ENCODE data around the gene AKNA. TPM values are rescaled to one million over a fixed set of nuclear protein-coding genes. Genes with fewer than 3 reads are reported as not detected.
"Not testable (repeated sequence)": the region's sequence is repeated elsewhere in the genome, so short reads cannot be mapped to it uniquely, and the experiment has no call there.

The AKNA gene
- polyA plus RNA-seq, 1 donor from 2014 or later = 1.2 TPM

- not testable (repeated sequence) for H3F3A ChIP-seq (ENCODE audit: insufficient read depth, low read length, poor library complexity, severe bottlenecking); H2AFZ ChIP-seq (ENCODE audit: low read depth, low read length); H3K36me3 ChIP-seq (ENCODE audit: insufficient read depth, low read length); H4K20me1 ChIP-seq (ENCODE audit: insufficient read depth); H3K79me2 ChIP-seq (replicated peaks; ENCODE audit: insufficient read depth, low read length); H3K4me2 ChIP-seq (ENCODE audit: low read length); H3K27me3 ChIP-seq (ENCODE audit: insufficient read depth, low read depth, low read length); H3K9ac ChIP-seq (ENCODE audit: low read length); H3K4me3 ChIP-seq (ENCODE audit: low read length); H3K9me3 ChIP-seq (ENCODE audit: low read length); H3K9me2 ChIP-seq (ENCODE audit: insufficient read depth, low read length); H3K27ac ChIP-seq (ENCODE audit: low read length)
These were observed 58.7 kb downstream of the AKNA start for GRCh38 chr9:114328937-114329624.

GRCh38 chr9:114328357-114328820 is 59.4 kb downstream of the AKNA start:
- not testable (repeated sequence) for H4K20me1 ChIP-seq (ENCODE audit: insufficient read depth); H3K9me3 ChIP-seq (ENCODE audit: low read length); H3K9ac ChIP-seq (ENCODE audit: low read length); H3F3A ChIP-seq (ENCODE audit: insufficient read depth, low read length, poor library complexity, severe bottlenecking); H3K27ac ChIP-seq (ENCODE audit: low read length); H3K4me3 ChIP-seq (ENCODE audit: low read length); H3K79me2 ChIP-seq (replicated peaks; ENCODE audit: insufficient read depth, low read length); H2AFZ ChIP-seq (ENCODE audit: low read depth, low read length); H3K4me2 ChIP-seq (ENCODE audit: low read length); H3K9me2 ChIP-seq (ENCODE audit: insufficient read depth, low read length); H3K27me3 ChIP-seq (ENCODE audit: insufficient read depth, low read depth, low read length); H3K36me3 ChIP-seq (ENCODE audit: insufficient read depth, low read length)

GRCh38 chr9:114327749-114328148 is 60.0 kb downstream of the AKNA start:
- Histone ChIP-seq H2AFZ (ENCODE audit: low read depth, low read length) (no peak overlapping the region), H3K36me3 (ENCODE audit: insufficient read depth, low read length) (no peaks in the 10 kb centered on the region), H3K9me2 (ENCODE audit: insufficient read depth, low read length) (no peaks in the 10 kb centered on the region), H3K27me3 (ENCODE audit: insufficient read depth, low read depth, low read length) (no peaks in the 10 kb centered on the region), H3K9me3 (ENCODE audit: low read length) (no peaks in the 10 kb centered on the region), H3F3A (ENCODE audit: insufficient read depth, low read length, poor library complexity, severe bottlenecking) (no peaks in the 10 kb centered on the region), H3K9ac (ENCODE audit: low read length) (no peak overlapping the region), H3K4me2 (ENCODE audit: low read length) (no peak overlapping the region), H3K79me2 (replicated peaks; ENCODE audit: insufficient read depth, low read length) (no peaks in the 10 kb centered on the region), H3K27ac (ENCODE audit: low read length) (no peak overlapping the region), H4K20me1 (ENCODE audit: insufficient read depth) (no peaks in the 10 kb centered on the region), H3K4me3 (ENCODE audit: low read length) (no peak overlapping the region)
- no peak for TF ChIP-seq EZH2 (IDR thresholded peaks at IDR 0.05; ENCODE audit: borderline replicate concordance, insufficient read depth, low read length, poor library complexity, severe bottlenecking)
- no peak for TF ChIP-seq SMC3 (conservative IDR thresholded peaks at IDR 0.05; ENCODE audit: poor library complexity)
- no peak for TF ChIP-seq TAF1 (IDR thresholded peaks at IDR 0.05; ENCODE audit: low read depth)
- no peak for TF ChIP-seq EP300 (conservative IDR thresholded peaks at IDR 0.05; ENCODE audit: poor library complexity, severe bottlenecking)
- no peak for TF ChIP-seq POLR2AphosphoS5 (IDR thresholded peaks at IDR 0.05)
- no peak for TF ChIP-seq MXI1 (conservative IDR thresholded peaks at IDR 0.05; ENCODE audit: poor library complexity, severe bottlenecking)
- no peak for TF ChIP-seq CTCF (IDR thresholded peaks at IDR 0.05; ENCODE audit: poor library complexity, severe bottlenecking)
- no peak for TF ChIP-seq RAD21 (conservative IDR thresholded peaks at IDR 0.05)
- no peak for TF ChIP-seq REST (IDR thresholded peaks at IDR 0.05; ENCODE audit: borderline replicate concordance)

GRCh38 chr9:114325684-114326254 is 62.0 kb downstream of the AKNA start:
- not testable (repeated sequence) for H3K9ac ChIP-seq (ENCODE audit: low read length); H3K27me3 ChIP-seq (ENCODE audit: insufficient read depth, low read depth, low read length); H3K79me2 ChIP-seq (replicated peaks; ENCODE audit: insufficient read depth, low read length); H3K9me2 ChIP-seq (ENCODE audit: insufficient read depth, low read length); H3K27ac ChIP-seq (ENCODE audit: low read length); H3K9me3 ChIP-seq (ENCODE audit: low read length); H2AFZ ChIP-seq (ENCODE audit: low read depth, low read length); H3K36me3 ChIP-seq (ENCODE audit: insufficient read depth, low read length); H3K4me2 ChIP-seq (ENCODE audit: low read length); H4K20me1 ChIP-seq (ENCODE audit: insufficient read depth); H3K4me3 ChIP-seq (ENCODE audit: low read length); H3F3A ChIP-seq (ENCODE audit: insufficient read depth, low read length, poor library complexity, severe bottlenecking)

GRCh38 chr9:114324965-114325364 is 62.8 kb downstream of the AKNA start:
- H4K20me1 ChIP-seq (ENCODE audit: insufficient read depth); H3K79me2 ChIP-seq (replicated peaks; ENCODE audit: insufficient read depth, low read length); H3K36me3 ChIP-seq (ENCODE audit: insufficient read depth, low read length); H3F3A ChIP-seq (ENCODE audit: insufficient read depth, low read length, poor library complexity, severe bottlenecking); H3K9ac ChIP-seq (ENCODE audit: low read length); H3K4me3 ChIP-seq (ENCODE audit: low read length); H3K9me2 ChIP-seq (ENCODE audit: insufficient read depth, low read length); H2AFZ ChIP-seq (ENCODE audit: low read depth, low read length); H3K4me2 ChIP-seq (ENCODE audit: low read length); H3K9me3 ChIP-seq (ENCODE audit: low read length); H3K27me3 ChIP-seq (ENCODE audit: insufficient read depth, low read depth, low read length); H3K27ac ChIP-seq (ENCODE audit: low read length): not testable (repeated sequence)
